ENCODE data around the gene SLC25A6. TPM values are rescaled to one million over a fixed set of nuclear protein-coding genes. Genes with fewer than 3 reads are reported as not detected.

SLC25A6 gene
- total RNA-seq, 1 experiment from 2014 or later: 553 TPM

DNA sequence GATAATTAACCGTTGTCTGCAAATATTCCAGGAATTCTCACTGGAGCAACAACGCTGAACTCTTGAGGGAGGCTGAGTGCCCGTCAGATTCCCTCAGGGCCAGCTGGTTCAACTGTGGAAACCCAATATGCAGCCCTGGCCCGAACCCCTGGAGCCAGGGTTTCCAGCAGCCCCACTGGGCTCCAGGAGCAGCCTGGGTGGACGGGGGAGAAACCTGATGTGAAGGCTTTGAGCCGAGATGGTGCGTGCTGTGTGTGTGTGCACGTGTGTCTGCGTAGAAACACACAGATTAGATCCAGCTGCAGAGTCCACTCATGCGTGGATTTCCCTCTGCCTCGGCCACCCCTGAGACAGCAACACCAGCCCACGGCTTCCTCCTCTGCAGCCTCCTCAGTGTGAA, 19.4 kb upstream of the SLC25A6 start:
- Histone ChIP-seq H4K91ac (ENCODE audit: insufficient read length, low read depth, low read length) (no peak overlapping the region), H4K5ac (ENCODE audit: insufficient read length, low read depth, low read length) (no peak overlapping the region), H3K9ac (ENCODE audit: extremely low read depth, insufficient read length, low read length) (no peak overlapping the region), H2BK12ac (ENCODE audit: insufficient read length, low read depth, low read length) (no peak overlapping the region), H2BK120ac (ENCODE audit: low read depth, low read length, poor library complexity, severe bottlenecking) (no peak overlapping the region), H3K4me1 (ENCODE audit: insufficient read depth, low read length) (no peaks in the 10 kb centered on the region), H3K23ac (ENCODE audit: insufficient read length, low read depth, low read length) (no peak overlapping the region), H3K56ac (ENCODE audit: insufficient read length, low read depth, low read length) (no peak overlapping the region), H3T11ph (ENCODE audit: low read length) (no peak overlapping the region), H3K23me2 (ENCODE audit: insufficient read length, low read depth, low read length, poor library complexity, severe bottlenecking) (no peaks in the 10 kb centered on the region), H3K79me1 (ENCODE audit: insufficient read depth, low read depth, low read length, poor library complexity, severe bottlenecking) (no peaks in the 10 kb centered on the region), H2AK5ac (ENCODE audit: insufficient read length, low read length) (no peak overlapping the region), H2BK5ac (ENCODE audit: insufficient read length, low read length) (no peak overlapping the region), H3K4me2 (ENCODE audit: insufficient read depth, insufficient read length, low read length) (no peak overlapping the region), H2BK15ac (ENCODE audit: low read depth, low read length) (no peak overlapping the region), H3K79me2 (ENCODE audit: insufficient read depth, low read length) (no peaks in the 10 kb centered on the region), H3K18ac (ENCODE audit: insufficient read length, low read depth, low read length) (no peak overlapping the region), H3K4ac (ENCODE audit: low read depth, low read length) (no peak overlapping the region), H4K8ac (replicated peaks; ENCODE audit: insufficient read length, low read depth, low read length) (no peak overlapping the region), H3K9me3 (ENCODE audit: control insufficient read depth, low read depth, low read length) (no peaks in the 10 kb centered on the region), H3K27me3 (ENCODE audit: insufficient read depth, low read length) (no peaks in the 10 kb centered on the region), H2AFZ (ENCODE audit: low read length) (no peak overlapping the region), H4K20me1 (ENCODE audit: control insufficient read depth, insufficient read depth, insufficient read length) (no peaks in the 10 kb centered on the region), H2BK20ac (ENCODE audit: low read depth, low read length, poor library complexity, severe bottlenecking) (no peak overlapping the region), H3K14ac (ENCODE audit: insufficient read depth, low read length) (no peak overlapping the region), H3K27ac (ENCODE audit: insufficient read length, low read depth, low read length) (no peak overlapping the region)
- H3K27me3 Mint-ChIP-seq (ENCODE audit: low read depth): no peaks in the 10 kb centered on the region
- no peaks in the 10 kb centered on the region for H3K4me1 Mint-ChIP-seq
- no peak overlapping the region for H3K4me3 Mint-ChIP-seq
- peaks cover 17 to 48% (median 38%) of the 10 kb centered on the region in 3 experiments; a peak in 6 of 7 replicates for H3K36me3 Mint-ChIP-seq (ENCODE audit: insufficient read depth in 1 of 3, low read depth in 3 of 3)
- H3K27ac Mint-ChIP-seq: no peak overlapping the region
- DNase-seq: no peak
- TF ChIP-seq, protein P1, sequence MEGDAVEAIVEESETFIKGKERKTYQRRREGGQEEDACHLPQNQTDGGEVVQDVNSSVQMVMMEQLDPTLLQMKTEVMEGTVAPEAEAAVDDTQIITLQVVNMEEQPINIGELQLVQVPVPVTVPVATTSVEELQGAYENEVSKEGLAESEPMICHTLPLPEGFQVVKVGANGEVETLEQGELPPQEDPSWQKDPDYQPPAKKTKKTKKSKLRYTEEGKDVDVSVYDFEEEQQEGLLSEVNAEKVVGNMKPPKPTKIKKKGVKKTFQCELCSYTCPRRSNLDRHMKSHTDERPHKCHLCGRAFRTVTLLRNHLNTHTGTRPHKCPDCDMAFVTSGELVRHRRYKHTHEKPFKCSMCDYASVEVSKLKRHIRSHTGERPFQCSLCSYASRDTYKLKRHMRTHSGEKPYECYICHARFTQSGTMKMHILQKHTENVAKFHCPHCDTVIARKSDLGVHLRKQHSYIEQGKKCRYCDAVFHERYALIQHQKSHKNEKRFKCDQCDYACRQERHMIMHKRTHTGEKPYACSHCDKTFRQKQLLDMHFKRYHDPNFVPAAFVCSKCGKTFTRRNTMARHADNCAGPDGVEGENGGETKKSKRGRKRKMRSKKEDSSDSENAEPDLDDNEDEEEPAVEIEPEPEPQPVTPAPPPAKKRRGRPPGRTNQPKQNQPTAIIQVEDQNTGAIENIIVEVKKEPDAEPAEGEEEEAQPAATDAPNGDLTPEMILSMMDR (conservative IDR thresholded peaks at IDR 0.05): no peak
- WGBS (ENCODE audit: extremely low coverage, insufficient read length, low lambda C conversion rate): no CpG with 5 or more reads among the region's 12 CpGs
- H3K9me3 Mint-ChIP-seq: no peaks in the 10 kb centered on the region

All from H9 (cell line).